ENCODE measurements around the gene TACO1. TPM values are rescaled to one million over a fixed set of nuclear protein-coding genes. Genes with fewer than 3 reads are reported as not detected.

Gene TACO1
- polyA plus RNA-seq, 2 of the 4 experiments (the other 2 are of a cell fraction): 49.1 to 49.9 TPM

DNA sequence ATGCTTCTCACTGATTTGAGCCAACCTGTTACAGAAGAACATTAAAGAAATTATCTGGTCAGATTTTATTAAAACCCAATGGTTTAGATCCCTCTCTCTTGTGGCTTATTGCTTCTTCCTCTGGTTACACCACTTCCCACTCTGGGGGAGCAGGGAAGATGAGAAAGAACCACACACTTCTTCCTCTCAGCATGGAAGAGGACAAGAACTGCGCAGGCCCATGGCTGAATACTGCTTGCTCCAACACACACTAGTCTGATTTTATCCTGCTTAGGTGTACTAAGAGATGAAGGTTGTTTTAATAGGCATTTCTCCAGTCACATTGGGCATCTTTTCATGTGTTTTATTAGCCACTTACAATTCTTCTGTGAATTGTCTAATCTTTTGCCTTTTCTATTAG, 49.1 kb downstream of the TACO1 start:
- Histone ChIP-seq H3K4me1 (no peaks in the 10 kb centered on the region), H3K4me3 (no peak overlapping the region), H3K4me2 (no peak overlapping the region), H3K27ac (no peak overlapping the region), H3K9me3 (no peaks in the 10 kb centered on the region)
- ChIA-PET CTCF (interaction anchor here (1.3 kb wide), 1 partner anchor 37 kb away, joined by 3 read pairs; no protein-coding TSS in a partner anchor), POLR2A (no interaction called here)
- ATAC-seq (no peak), DNase-seq (ENCODE audit: low read depth in 1 of 2, low spot score in 1 of 2) (no peak), FAIRE-seq (no peak)
- TF ChIP-seq RAD21 (conservative IDR thresholded peaks at IDR 0.05 in 1 of 2, IDR thresholded peaks at IDR 0.05 in 1 of 2): no peak
- no peak for TF ChIP-seq EHMT2 (IDR thresholded peaks at IDR 0.05; ENCODE audit: low read depth)
- TF ChIP-seq, protein P1, sequence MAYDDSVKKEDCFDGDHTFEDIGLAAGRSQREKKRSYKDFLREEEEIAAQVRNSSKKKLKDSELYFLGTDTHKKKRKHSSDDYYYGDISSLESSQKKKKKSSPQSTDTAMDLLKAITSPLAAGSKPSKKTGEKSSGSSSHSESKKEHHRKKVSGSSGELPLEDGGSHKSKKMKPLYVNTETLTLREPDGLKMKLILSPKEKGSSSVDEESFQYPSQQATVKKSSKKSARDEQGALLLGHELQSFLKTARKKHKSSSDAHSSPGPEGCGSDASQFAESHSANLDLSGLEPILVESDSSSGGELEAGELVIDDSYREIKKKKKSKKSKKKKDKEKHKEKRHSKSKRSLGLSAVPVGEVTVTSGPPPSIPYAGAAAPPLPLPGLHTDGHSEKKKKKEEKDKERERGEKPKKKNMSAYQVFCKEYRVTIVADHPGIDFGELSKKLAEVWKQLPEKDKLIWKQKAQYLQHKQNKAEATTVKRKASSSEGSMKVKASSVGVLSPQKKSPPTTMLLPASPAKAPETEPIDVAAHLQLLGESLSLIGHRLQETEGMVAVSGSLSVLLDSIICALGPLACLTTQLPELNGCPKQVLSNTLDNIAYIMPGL (CRISPR knock-in tag; IDR thresholded peaks at IDR 0.05; ENCODE audit: borderline replicate concordance): no peak
- TF ChIP-seq ZSCAN20 (CRISPR knock-in tag; IDR thresholded peaks at IDR 0.05): no peak
- no peak for TF ChIP-seq FOSB (CRISPR knock-in tag; IDR thresholded peaks at IDR 0.05)
- TF ChIP-seq, protein P2, sequence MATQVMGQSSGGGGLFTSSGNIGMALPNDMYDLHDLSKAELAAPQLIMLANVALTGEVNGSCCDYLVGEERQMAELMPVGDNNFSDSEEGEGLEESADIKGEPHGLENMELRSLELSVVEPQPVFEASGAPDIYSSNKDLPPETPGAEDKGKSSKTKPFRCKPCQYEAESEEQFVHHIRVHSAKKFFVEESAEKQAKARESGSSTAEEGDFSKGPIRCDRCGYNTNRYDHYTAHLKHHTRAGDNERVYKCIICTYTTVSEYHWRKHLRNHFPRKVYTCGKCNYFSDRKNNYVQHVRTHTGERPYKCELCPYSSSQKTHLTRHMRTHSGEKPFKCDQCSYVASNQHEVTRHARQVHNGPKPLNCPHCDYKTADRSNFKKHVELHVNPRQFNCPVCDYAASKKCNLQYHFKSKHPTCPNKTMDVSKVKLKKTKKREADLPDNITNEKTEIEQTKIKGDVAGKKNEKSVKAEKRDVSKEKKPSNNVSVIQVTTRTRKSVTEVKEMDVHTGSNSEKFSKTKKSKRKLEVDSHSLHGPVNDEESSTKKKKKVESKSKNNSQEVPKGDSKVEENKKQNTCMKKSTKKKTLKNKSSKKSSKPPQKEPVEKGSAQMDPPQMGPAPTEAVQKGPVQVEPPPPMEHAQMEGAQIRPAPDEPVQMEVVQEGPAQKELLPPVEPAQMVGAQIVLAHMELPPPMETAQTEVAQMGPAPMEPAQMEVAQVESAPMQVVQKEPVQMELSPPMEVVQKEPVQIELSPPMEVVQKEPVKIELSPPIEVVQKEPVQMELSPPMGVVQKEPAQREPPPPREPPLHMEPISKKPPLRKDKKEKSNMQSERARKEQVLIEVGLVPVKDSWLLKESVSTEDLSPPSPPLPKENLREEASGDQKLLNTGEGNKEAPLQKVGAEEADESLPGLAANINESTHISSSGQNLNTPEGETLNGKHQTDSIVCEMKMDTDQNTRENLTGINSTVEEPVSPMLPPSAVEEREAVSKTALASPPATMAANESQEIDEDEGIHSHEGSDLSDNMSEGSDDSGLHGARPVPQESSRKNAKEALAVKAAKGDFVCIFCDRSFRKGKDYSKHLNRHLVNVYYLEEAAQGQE (IDR thresholded peaks at IDR 0.05): no peak
- no peak for TF ChIP-seq FOSL2 (IDR thresholded peaks at IDR 0.05)
- TF ChIP-seq FOSL2 (CRISPR knock-in tag; IDR thresholded peaks at IDR 0.05): no peak
- no peak for TF ChIP-seq NFE2L2 (conservative IDR thresholded peaks at IDR 0.05; ENCODE audit: low read length)
- no peak for TF ChIP-seq CBX2 (IDR thresholded peaks at IDR 0.05; ENCODE audit: borderline replicate concordance, low read depth)
- TF ChIP-seq HEYL (CRISPR knock-in tag; IDR thresholded peaks at IDR 0.05): no peak
- no peak for TF ChIP-seq CHD4 (IDR thresholded peaks at IDR 0.05; ENCODE audit: borderline replicate concordance)
- TF ChIP-seq RNF2 (IDR thresholded peaks at IDR 0.05; ENCODE audit: borderline replicate concordance, low read depth): no peak
- no peak for TF ChIP-seq TFCP2L1 (CRISPR knock-in tag; IDR thresholded peaks at IDR 0.05)
- TF ChIP-seq, protein P3, sequence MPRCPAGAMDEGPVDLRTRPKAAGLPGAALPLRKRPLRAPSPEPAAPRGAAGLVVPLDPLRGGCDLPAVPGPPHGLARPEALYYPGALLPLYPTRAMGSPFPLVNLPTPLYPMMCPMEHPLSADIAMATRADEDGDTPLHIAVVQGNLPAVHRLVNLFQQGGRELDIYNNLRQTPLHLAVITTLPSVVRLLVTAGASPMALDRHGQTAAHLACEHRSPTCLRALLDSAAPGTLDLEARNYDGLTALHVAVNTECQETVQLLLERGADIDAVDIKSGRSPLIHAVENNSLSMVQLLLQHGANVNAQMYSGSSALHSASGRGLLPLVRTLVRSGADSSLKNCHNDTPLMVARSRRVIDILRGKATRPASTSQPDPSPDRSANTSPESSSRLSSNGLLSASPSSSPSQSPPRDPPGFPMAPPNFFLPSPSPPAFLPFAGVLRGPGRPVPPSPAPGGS (IDR thresholded peaks at IDR 0.05): no peak
- no peak for TF ChIP-seq PHF8 (IDR thresholded peaks at IDR 0.05; ENCODE audit: borderline replicate concordance, low read depth)
- TF ChIP-seq FOXS1 (CRISPR knock-in tag; IDR thresholded peaks at IDR 0.05): no peak
- TF ChIP-seq, protein P4, sequence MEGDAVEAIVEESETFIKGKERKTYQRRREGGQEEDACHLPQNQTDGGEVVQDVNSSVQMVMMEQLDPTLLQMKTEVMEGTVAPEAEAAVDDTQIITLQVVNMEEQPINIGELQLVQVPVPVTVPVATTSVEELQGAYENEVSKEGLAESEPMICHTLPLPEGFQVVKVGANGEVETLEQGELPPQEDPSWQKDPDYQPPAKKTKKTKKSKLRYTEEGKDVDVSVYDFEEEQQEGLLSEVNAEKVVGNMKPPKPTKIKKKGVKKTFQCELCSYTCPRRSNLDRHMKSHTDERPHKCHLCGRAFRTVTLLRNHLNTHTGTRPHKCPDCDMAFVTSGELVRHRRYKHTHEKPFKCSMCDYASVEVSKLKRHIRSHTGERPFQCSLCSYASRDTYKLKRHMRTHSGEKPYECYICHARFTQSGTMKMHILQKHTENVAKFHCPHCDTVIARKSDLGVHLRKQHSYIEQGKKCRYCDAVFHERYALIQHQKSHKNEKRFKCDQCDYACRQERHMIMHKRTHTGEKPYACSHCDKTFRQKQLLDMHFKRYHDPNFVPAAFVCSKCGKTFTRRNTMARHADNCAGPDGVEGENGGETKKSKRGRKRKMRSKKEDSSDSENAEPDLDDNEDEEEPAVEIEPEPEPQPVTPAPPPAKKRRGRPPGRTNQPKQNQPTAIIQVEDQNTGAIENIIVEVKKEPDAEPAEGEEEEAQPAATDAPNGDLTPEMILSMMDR (IDR thresholded peaks at IDR 0.05): no peak
- TF ChIP-seq JUNB (IDR thresholded peaks at IDR 0.05): no peak
- 97% methylated on average over 1 of the region's 1 CpG for WGBS (ENCODE audit: missing lambda C conversion rate)

Data from A549 (cell line).